ENCODE data around the gene URAD.
"Not testable (repeated sequence)": the region's sequence is repeated elsewhere in the genome, so short reads cannot be mapped to it uniquely, and the experiment has no call there.

URAD gene, protein sequence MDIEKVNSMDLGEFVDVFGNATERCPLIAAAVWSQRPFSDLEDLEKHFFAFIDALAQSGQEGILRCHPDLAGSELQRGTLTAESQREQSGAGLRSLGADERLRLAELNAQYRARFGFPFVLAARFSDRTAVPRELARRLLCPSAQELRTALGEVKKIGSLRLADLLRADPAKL

DNA sequence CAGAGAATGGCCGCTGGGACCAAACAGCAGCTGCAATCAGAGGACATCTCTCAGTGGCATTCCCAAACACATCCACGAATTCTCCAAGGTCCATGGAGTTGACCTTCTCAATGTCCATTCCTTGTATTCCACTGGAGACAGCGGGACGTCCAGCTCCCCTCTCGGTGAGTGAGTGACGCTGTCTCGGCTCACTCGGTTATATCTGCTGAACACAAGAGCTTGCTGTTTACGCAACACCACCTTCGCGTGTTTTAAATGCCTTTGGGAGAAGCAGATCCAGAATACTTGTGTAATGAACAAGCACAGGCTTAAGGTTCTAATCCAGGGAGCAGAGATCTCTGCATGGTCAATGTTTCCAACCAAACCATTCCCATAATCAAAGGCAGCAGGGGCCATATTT is at the start of gene URAD:
Gene URAD, minus strand, starts transcription at position 174 of the 400 bp plus-strand sequence. Its CDS starts 56 bp downstream, at position 118.
- DNase-seq (ENCODE audit: low read depth in 2 of 2, low spot score in 1 of 2) = no peak

DNA sequence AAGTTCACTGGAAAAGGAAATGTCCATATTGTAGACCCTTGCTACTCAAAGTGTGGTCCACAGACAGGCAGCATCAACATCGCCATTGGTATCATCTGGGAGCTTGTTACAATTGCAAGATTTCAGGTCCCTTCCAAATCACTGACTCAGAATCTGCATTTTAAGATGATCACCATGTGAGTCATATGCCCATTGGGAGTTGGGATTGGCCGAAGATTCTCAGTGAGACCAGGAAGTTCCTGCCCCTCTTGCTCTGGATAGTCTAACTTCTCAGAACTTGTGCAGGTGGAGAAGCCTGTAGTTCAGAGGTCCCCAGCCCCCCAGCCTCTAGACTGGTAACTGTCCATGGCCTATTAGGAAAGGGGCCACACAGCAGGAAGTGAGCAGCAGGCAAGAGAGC is 48.9 kb upstream of the URAD start:
- DNase-seq (ENCODE audit: low read depth in 2 of 2, low spot score in 1 of 2) = no peak

DNA sequence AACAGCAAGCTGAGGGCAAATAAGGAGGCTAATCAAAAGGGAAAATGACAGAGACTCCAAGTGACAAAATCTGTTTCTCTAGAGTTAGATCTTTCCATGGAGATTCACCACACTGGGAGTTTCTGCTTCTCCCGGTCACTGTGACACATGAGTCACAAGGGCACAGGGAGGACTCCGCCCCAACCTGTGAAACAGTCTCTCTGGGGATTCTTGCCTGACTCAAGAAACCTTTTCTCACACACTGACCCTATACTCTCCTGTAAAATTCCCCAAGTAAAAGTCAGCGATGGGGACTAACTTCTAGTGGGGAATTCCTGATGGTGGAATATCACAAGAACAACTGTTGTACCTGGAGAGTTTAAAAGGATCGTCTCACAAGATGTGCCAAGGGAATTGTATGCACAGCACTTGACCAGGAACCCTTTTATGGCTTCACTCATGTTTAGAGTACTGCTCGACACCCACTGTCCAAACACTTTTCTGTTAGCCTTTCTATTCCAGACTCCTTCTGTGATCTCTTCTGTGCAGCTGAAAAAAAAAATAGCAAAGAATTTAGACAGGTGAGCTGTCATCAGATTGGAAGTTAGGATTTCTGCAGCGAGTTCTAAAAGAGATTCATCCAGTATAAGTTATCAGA is 46.8 kb upstream of the URAD start:
- no peak for DNase-seq (ENCODE audit: low read depth in 2 of 2, low spot score in 1 of 2)

DNA sequence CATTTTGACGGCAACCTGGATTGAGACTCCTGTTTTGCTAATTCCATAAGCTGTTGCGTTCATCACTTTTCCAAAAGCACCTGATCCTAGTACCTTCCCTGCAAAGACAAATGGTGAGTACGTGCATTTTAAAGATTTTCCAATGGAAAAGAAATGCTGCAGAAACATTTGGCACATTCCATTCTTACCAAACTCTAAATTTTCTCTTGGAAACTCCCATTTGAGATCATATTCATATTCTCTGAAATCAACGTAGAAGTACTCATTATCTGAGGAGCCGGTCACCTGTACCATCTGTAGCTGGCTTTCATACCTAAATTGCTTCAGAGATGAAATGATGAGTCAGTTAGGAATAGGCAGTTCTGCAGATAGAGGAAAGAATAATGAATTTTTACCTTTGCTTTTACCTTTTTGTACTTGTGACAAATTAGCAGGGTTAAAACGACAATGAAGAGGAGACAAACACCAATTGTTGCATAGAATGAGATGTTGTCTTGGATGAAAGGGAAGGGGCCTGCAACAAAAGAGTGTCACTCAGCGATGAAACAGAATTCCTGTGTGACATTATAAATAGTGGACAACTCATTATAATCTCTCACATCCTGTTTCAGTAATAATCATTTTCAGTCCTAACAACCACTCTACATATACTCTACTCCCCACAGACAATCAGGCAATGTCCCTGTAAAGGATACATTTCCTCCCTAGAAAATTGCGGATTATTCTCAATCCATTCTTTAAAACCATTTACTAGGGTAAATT is 45.6 kb upstream of the URAD start:
- DNase-seq (ENCODE audit: low read depth in 2 of 2, low spot score in 1 of 2) = no peak

DNA sequence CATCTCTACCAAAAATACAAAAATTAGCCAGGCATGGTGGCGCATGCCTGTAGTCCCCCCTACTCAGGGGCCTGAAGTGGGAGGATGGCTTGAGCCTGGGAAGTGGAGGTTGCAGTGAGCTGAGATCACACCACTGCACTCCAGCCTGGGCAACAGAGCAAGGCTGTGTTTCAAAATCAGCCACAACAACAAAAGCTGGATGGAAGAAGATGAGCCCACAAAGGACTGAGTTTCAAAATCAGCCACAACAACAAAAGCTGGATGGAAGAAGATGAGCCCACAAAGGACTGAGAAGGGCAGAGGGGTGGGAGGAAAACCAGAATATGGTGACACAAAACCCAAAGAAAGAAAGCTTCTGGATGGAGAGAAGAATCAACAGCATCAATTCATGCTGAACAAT is 43.9 kb upstream of the URAD start:
- DNase-seq (ENCODE audit: low read depth in 2 of 2, low spot score in 1 of 2) = not testable (repeated sequence)

DNA sequence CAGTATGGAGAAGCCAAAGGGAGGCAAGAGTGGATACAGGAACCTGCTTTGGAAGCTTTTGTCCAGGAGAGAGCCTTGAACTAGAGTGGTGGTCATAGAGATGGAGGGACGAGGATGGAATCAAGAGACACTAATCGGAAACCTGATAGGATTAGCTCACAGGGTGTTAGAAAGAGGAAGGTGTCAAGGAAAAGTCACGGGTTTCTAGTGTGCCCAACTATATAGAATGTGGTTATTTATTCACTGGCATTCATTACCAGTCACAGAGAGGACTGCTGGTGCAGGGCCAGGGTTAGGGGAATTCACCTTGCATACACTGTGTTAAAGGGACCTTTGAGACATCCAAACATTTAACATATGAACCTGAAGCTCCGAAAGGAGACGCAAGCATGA is 43.4 kb upstream of the URAD start:
- DNase-seq (ENCODE audit: low read depth in 2 of 2, low spot score in 1 of 2) = no peak

DNA sequence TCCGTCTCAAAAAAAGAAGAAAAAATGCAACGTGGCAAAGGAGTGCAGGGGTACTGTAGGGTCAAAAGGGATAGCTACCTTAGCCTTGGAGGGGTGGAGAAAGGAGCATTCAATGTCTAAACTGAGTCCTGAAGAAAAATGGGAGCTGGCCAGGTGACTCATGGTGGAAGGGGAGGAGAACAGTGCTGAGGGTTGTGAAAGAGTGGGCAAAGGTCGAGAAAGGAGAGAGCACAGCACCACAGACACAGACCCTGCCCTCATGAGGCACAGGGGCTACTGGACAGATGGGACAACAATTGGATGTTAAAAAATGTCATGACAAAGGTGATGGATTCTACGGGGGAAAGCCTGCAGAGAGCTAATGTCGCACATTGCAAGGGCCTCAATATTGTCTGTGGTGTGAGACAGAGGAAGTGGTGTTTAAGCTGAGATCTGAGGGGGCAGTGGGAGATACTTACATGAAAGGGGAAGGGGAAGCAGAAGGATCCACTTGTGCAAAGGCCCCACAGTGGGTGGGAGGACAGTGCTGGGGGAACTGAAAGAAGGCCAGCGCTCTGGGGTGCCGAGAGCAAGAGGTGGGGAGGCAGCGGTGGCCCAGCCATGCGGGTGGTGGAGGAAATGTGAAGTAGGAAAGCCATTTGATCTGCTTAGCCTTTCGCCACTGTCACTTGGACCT is 42.9 kb upstream of the URAD start:
- no peak for DNase-seq (ENCODE audit: low read depth in 2 of 2, low spot score in 1 of 2)

DNA sequence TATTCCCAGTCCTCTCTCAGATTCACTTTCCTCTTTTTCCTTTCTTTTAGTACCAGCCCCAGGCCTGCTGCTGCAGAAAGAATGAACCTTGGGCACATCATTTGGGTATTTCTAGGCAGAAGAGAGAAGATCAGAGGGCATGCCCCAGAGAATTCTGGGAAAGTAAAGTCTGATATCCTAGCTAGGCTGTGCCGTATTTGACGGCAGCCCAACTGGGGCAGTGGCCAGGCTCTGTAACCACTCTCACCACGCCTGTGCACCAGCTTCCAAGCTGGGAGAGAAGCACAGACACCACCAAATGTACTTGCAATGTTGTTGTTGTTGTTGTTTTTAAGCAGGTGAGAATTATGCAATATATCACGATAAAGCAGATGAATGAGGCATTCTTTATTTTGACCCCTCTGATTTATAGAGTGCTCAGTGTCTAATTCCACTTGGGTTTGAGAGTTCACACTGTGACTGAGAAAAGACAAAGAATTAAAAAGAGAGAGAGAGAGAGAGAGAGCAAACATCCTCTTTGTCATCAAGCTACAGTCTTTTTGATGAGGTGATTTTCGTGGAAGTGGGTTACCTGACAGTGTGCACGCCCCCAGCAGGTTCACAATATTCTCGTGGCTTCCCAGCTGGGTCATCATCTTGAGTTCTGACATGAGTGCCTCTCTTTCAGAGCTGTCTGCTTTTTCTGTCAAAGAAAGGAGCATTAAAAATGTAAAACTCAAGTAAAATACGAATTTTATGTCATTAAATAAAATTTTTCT is 39.3 kb upstream of the URAD start:
- DNase-seq (ENCODE audit: low read depth in 2 of 2, low spot score in 1 of 2) = no peak

DNA sequence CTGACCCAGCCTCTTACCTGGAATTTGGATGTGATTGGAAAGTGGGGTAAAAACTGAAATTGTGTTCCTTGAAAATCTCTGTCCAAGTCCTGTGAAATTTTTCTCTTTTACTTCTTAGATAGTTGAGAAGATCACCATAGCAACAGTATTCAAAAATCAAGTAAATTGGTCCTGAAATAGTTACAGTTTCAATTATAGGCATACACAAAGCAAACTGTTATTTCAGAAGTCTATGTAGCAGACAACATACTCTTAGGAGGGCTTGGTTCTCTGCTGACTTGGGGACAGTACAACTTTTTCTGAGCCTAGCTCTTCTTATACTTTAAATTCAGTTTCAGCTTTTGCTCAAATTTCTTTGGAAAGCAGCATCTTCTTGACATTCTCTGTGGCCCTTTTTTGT is 38.6 kb upstream of the URAD start:
- no peak for DNase-seq (ENCODE audit: low read depth in 2 of 2, low spot score in 1 of 2)

DNA sequence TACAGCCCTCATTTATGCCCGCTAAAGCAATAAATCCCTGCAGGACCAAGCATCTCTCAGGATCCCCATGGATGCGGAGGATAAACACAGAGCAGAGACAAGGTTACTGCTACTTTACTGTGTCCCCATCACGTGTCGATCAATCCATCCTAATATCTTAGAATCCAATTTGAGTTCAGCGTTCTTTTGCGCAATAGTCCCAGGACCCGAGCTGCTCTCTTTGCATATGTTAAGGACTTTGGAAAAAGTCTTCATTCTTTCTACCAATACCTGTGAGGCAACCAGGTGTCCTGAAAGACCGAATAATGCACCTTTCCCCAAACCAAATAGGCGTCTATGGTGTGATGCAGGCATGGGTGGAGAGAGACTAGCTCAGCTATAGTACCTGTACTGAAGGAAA is 38.0 kb upstream of the URAD start:
- DNase-seq (ENCODE audit: low read depth in 2 of 2, low spot score in 1 of 2) = no peak

DNA sequence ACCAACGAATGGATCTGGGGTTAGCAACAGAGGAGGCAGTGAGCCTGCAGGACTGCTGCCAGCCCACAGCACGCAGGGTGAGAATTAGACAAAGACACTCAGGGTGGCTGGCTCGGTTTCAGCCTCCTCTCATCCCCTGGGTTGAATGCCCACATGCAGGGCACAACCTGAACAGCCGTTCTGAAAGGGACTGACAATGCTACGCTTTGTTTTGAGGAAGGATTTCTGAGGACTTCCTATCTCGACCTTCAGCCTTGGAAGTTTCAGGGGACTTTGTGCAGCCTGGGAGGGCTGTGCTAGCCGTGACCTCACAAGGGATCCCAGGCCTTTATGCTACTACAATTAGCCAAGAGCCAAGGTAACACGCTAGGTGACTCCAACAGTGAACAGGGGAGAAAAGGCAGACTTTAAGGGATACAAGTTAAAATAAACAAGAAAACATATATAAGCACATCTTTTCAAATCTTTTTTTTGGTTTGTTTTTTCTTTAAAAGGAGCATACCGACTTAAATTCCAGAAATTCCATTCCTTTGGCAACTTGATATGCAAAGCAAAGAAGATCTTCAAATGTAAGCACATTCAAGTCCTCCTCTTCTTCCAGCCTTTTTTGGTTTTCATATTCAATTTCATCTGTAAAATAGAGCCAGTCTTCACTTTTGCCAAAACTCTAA is 34.5 kb upstream of the URAD start:
- DNase-seq (ENCODE audit: low read depth in 2 of 2, low spot score in 1 of 2) = no peak

DNA sequence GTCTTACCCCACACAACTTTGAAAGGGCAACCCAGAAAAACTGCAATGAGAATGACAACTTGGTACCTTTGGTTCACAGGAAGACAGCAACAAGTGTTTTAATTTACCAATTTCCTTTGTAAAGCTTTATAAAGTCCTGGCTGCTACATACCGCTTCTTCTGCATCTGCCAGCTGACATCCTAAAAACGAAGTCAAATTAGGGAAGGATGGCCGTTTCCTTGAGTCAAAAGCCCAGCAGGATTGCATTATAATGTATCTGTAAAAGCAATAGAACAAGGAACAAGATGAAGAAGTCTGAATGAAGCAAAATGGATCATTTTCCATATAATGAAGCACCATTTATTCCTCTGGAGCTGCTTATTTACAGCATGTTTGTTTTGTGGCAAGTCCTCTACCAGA is 25.8 kb upstream of the URAD start:
- no peak for DNase-seq (ENCODE audit: low read depth in 2 of 2, low spot score in 1 of 2)

DNA sequence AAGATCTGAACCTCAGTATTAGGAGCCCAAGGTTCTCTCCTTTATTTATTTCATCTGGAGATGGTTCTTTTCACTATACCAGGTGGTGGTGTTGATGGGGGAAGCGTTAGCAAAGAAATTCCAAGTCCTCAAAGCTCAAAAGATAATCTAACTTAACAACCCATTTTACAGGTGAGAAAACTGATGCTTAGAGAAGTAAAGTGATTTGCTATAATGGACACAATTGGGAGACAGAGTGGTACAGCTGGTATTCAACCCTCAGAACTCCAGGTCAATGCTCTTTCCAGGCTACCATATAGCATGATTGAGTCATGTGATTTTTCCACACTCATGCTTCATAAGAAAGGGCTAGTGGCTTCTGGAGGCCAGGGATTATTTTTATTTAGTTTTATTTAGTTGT is 25.0 kb upstream of the URAD start:
- DNase-seq (ENCODE audit: low read depth in 2 of 2, low spot score in 1 of 2) = no peak

DNA sequence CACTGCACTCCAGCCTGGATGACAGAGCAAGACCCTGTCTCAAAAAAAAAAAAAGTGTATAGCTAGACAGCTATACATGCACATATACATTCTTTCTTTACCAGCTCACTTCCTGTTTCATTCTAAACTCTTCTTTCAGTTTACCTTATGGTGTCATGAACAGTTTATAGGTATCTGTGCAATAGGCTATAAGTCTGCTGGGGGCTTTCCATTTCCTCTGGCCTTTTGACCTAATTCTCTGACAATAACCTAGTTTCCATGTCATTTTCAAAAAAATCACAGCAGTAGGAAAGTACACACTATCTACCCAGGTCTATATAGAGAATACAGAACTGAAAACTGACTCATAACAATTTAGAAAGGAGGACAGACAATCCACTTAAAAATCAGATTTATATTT is 24.4 kb upstream of the URAD start:
- DNase-seq (ENCODE audit: low read depth in 2 of 2, low spot score in 1 of 2) = no peak

DNA sequence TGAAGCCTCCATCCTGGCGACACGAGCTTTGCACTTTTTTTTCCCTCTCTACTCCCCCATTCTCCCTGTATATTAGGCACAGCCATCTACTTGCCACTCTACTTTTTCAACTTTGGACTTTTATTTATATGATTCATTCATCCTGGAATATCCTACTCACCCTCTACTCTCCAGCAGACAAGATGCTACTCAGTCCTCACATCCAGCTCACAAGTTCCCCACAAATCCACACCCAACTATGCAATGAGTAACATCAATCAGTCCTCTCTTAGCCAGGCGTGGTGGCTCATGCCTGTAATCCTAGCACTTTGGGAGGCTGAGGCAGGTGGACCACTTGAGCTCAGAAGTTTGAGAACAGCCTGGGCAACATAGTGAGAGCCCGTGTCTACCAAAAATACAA is 23.9 kb upstream of the URAD start:
- no peak for DNase-seq (ENCODE audit: low read depth in 2 of 2, low spot score in 1 of 2)

DNA sequence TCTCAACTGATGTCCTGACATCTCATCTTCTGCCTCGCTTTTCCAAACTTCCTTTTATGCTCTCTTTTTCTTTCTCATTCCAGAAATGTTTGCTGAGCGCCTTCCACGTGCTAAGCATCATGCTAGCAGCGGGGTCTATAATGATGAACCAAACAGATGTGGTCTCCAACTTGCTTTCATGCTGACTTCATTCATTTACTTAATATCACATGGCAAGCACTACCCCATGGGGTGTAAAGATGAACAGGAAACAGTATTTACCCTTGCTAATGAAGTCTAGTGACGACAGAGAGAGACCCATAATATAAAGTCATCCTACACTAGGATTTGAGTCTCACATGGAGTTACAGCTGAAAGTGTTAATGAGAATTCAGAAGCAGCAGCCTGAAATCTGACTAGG is 21.6 kb upstream of the URAD start:
- no peak for DNase-seq (ENCODE audit: low read depth in 2 of 2, low spot score in 1 of 2)

DNA sequence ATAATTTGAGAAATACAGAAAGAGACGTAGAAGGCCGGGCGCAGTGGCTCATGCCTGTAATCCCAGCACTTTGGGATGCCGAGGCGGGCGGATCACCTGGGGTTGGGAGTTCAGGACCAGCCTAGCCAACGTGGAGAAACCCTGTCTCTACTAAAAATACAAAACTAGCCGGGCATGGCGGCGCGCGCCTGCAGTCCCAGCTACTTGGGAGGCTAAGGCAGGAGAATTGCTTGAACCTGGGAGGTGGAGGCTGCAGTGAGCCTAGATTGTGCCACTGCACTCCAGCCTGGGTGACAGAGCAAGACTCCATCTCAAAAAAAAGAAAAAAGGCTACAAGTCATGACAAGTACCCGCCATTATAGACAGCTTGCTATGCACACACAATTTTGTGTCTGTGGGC is 16.5 kb upstream of the URAD start:
- DNase-seq (ENCODE audit: low read depth in 2 of 2, low spot score in 1 of 2) = not testable (repeated sequence)

DNA sequence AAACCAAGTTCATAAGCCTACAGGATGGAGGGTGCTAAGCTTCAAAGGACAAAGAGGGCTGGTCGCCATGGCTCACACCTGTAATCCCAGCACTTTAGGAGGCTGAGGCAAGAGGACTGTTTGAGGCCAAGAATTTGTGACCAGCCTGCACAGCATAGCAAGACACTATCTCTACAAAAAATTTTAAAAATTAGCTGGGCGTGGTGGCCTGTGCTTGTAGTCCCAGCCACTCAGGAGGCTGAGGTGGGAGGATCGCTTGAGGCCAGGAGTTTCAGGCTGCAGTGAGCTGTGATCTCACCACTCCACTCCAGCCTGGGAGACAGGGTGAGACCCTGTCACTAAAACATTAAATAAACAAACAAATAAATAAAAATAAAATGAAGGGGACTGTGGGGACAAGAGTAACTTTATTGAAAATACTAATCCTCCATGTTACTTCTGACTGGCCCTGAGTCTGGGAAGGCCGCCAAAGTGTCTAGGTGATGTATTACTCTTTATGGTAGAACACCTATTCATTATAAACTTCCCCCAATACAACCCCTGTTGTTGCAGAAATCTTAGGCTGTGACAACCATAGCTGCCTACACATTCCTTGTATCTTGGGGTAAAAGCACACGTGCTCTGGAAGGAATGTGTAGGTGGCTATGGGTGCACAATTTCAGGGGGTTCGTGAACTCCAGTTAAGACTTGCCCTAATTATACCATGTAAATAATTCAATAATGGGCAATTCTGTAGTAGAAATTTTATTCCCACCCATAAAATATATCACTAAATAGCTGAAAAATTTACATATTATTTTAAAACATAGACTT is 14.6 kb upstream of the URAD start:
- no peak for DNase-seq (ENCODE audit: low read depth in 2 of 2, low spot score in 1 of 2)

DNA sequence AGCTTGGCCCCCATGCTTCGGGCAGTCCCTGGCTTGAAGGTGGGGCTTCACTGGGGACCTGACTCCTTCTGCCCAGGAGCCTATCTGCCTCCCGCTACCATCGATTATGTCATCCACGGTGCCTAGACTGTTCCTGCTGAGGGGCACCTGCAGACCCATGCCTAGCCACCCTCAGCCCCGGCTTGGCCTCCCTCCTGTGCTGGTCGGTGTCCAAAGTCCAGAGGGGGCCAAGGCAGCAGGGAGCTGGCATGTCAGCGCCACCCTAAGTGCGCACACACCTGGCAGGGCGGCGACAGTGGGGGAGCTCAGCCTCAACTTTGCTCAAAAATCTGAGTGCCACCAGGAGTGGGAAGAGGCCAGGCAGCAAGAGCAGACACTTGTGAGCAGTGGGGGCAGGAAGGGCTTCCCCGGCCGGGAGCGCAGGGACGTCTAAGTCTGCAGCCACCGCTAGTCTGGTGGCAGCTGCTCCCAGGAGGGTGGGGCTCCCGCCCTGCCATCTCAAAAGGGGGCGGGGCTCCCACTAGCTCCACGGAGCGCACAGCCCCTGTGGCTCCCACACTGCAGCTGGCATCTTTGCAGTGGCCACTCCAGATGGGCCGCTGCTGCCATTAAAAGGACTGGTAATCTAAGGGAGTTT is 13.5 kb upstream of the URAD start:
- no peak for DNase-seq (ENCODE audit: low read depth in 2 of 2, low spot score in 1 of 2)

Measured in stimulated activated CD8-positive, alpha-beta memory T cell treated with anti-CD3 and anti-CD28 coated beads, Interleukin-4, amount 100 ng/mL, for 1 hour (primary cell).